H1 (cell line): ENCODE data around the gene MRPL34. TPM values are rescaled to one million over a fixed set of nuclear protein-coding genes. Genes with fewer than 3 reads are reported as not detected.

ENCODE experiments used
- GABPA ChIP-seq: IDR thresholded peaks from 2 replicates; pipeline ENCODE4 v1.6.1; 2011; ENCODE audit warnings: mild to moderate bottlenecking, low read length, moderate library complexity, borderline replicate concordance; ENCODE audit not compliant: insufficient read depth
- KDM5A ChIP-seq: fragments of 200-600 bp; IDR thresholded peaks from 2 replicates; pipeline ENCODE4 v1.7.1; 2012; ENCODE audit warnings: mild to moderate bottlenecking, low read length, inconsistent platforms, mixed read lengths
- MAX ChIP-seq: IDR thresholded peaks from 2 replicates; pipeline ENCODE4 v1.6.1; 2012; ENCODE audit warnings: inconsistent platforms
- POU5F1 ChIP-seq: IDR thresholded peaks from 2 replicates; pipeline ENCODE4 v1.6.1; 2011; ENCODE audit warnings: low read depth, mild to moderate bottlenecking, low read length, moderate library complexity
- RBBP5 ChIP-seq: IDR thresholded peaks from 2 replicates; pipeline ENCODE4 v1.7.1; 2012; ENCODE audit warnings: low read depth, mild to moderate bottlenecking, inconsistent platforms, low read length, moderate library complexity, borderline replicate concordance
- SAP30 ChIP-seq: fragments of 300-600 bp; sonication (generic); IDR thresholded peaks from 2 replicates; pipeline ENCODE4 v1.7.1; 2012; ENCODE audit warnings: low read length, moderate library complexity, mild to moderate bottlenecking, inconsistent platforms; ENCODE audit not compliant: insufficient read depth, insufficient replicate concordance
- SP2 ChIP-seq: IDR thresholded peaks from 2 replicates; pipeline ENCODE4 v1.6.1; 2012; ENCODE audit warnings: mild to moderate bottlenecking, low read length, inconsistent platforms
- USF2 ChIP-seq: IDR thresholded peaks from 2 replicates; pipeline ENCODE4 v1.6.1; 2011; ENCODE audit warnings: low read length, improper control_type of control experiment
- YY1 ChIP-seq: IDR thresholded peaks from 2 replicates; pipeline ENCODE4 v1.6.1; 2011; ENCODE audit warnings: low read depth, mild to moderate bottlenecking, low read length
- polyA plus RNA-seq, 7 experiments: library from polyadenylated mRNA; depleted of rRNA in 3 of 7; stranded (reverse) in 5 of 7; unstranded in 2 of 7; fragments of >200 nt in 5 of 7; fragments of 200-250 nt in 2 of 7; gene quantifications; 1 replicate in 5 of 7; 2 replicates in 1 of 7; 4 replicates in 1 of 7; pipeline versions ENCODE4 v1.2.1 to v1.2.3, GENCODE V29; 2011 to 2013; ENCODE audit warnings: missing spikeins in 2 of 7, mixed read lengths in 2 of 7
- total RNA-seq: library from RNA; stranded (reverse); fragmentation: NEBNext Ultra II Directional; extraction: Animal tissue kit (Norgen Biotek cat#: 25700); gene quantifications from 2 replicates; pipeline ENCODE4 v1.2.1, GENCODE V29; 2021

Gene MRPL34
- total and polyA plus RNA-seq, 2 of the 8 experiments (the other 6 are each of a cell fraction or from before 2014, with no cell fraction given), result 91.9 to 99.6 TPM

DNA sequence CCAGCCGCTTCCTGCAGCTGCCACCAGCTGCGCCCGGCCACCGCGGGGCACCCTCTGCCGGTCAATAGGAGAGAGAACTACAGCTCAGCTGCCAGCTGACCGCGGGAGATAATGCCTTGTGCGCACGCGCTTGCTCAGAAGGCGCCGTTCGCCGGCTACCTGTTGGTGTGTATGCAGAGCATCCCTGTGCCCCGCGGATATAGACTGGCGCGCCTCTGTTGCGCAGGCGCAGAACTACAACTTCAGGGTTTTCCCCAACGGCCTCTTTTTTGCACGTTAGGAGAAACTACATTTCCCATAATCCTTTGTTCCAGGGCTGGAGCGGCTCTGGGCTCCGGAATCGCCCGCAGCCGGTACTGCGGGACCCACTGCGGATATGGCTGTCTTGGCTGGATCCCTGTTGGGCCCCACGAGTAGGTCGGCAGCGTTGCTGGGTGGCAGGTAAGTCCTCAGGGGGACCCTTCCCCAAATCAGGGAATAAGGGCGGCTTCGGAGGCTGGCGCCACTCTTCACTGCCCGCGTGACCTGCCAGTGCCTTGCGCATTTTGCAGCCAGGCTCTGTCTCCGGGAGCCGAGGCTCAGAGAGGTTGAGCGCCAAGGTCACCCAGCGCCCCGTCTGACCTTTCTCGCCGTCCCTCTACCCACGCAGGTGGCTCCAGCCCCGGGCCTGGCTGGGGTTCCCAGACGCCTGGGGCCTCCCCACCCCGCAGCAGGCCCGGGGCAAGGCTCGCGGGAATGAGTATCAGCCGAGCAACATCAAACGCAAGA lies at the start of gene MRPL34 (continued):
- TF ChIP-seq MAX (peak; percentile 85), SP2 (no peak), POU5F1 (no peak), SAP30 (peak; percentile 74), RBBP5 (peak; percentile 26; the same call in 1 of the 2 replicates), YY1 (0 out of 2 replicates have a peak, but pooled peaks have one; percentile 76), USF2 (no peak; the same call in 1 of the 2 replicates), GABPA (no peak), KDM5A (no peak)
